ENCODE measurements around the gene METTL25. TPM values are rescaled to one million over a fixed set of nuclear protein-coding genes. Genes with fewer than 3 reads are reported as not detected.

The METTL25 gene
- total RNA-seq, 2 donors from 2014 or later, result 16.0 to 20.8 TPM

Other genes with a start within 250 kb of the METTL25 start
- 10 to 100 TPM; 22.6 to 42.0 TPM for gene CCDC59, start 142 bp upstream of the METTL25 start, total RNA-seq